ENCODE results near the gene LSAMP. TPM values are rescaled to one million over a fixed set of nuclear protein-coding genes. Genes with fewer than 3 reads are reported as not detected.

LSAMP gene
- total RNA-seq, 1 donor from 2014 or later = 4.4 TPM

- H3K36me3 Mint-ChIP-seq (ENCODE audit: unreplicated experiment) = no peaks in the 10 kb centered on the region
These were observed 104.5 kb downstream of the LSAMP start for GRCh38 chr3:116340680-116341216.

DNA sequence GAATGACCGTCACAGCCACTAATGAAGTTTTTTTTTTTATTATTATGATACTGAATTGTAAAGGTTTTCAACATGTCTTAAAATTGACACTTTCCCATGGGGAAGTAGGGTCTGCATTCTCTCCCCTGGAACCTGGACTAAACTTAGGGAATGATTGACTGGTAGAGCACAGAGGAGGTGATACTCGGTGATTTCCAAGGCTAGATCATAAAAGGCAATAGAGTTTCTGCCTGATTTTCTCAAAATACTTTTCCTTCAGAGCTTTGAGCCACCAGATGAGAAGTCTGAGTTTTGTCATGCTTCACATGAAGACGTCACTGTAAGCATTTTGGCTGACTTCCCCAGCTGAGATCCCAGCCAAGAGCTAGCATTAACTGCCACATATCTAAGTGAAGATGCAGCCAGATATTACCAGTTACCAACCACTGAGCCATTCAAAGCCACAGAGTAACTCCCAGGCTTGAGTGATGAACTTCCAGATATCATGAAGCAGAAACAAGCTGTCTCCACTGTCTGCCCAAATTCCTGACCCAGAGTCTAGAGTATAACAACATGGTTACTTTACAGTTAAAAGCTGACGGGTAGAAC, 105.8 kb downstream of the LSAMP start:
- no peak for TF ChIP-seq CTCF (IDR thresholded peaks at IDR 0.05)
- Mint-ChIP-seq H3K36me3 (ENCODE audit: unreplicated experiment) (no peaks in the 10 kb centered on the region), H3K27me3 (ENCODE audit: unreplicated experiment) (peaks cover 32% of the 10 kb centered on the region), H3K4me1 (ENCODE audit: unreplicated experiment) (no peaks in the 10 kb centered on the region), H3K9me3 (ENCODE audit: unreplicated experiment) (no peaks in the 10 kb centered on the region), H3K4me3 (ENCODE audit: unreplicated experiment) (no peak overlapping the region), H3K27ac (ENCODE audit: unreplicated experiment) (no peak overlapping the region)
- no peak for DNase-seq (ENCODE audit: extremely low spot score, unreplicated experiment)

More at GRCh38 chr3:116340680-116341216, 104.5 kb downstream of the LSAMP start:
- DNase-seq (ENCODE audit: extremely low spot score, unreplicated experiment) = no peak
- no peaks in the 10 kb centered on the region for H3K9me3 Mint-ChIP-seq (ENCODE audit: unreplicated experiment)
- TF ChIP-seq CTCF (IDR thresholded peaks at IDR 0.05) = no peak
- peaks cover 32% of the 10 kb centered on the region for H3K27me3 Mint-ChIP-seq (ENCODE audit: unreplicated experiment)
- H3K27ac Mint-ChIP-seq (ENCODE audit: unreplicated experiment) = no peak overlapping the region
- H3K4me1 Mint-ChIP-seq (ENCODE audit: unreplicated experiment) = no peaks in the 10 kb centered on the region
- no peak overlapping the region for H3K4me3 Mint-ChIP-seq (ENCODE audit: unreplicated experiment)

GRCh38 chr3:116338713-116339112, 106.6 kb downstream of the LSAMP start:
- Mint-ChIP-seq H3K36me3 (ENCODE audit: unreplicated experiment) (no peaks in the 10 kb centered on the region), H3K4me1 (ENCODE audit: unreplicated experiment) (no peaks in the 10 kb centered on the region), H3K27me3 (ENCODE audit: unreplicated experiment) (peaks cover 32% of the 10 kb centered on the region), H3K9me3 (ENCODE audit: unreplicated experiment) (no peaks in the 10 kb centered on the region), H3K4me3 (ENCODE audit: unreplicated experiment) (no peak overlapping the region), H3K27ac (ENCODE audit: unreplicated experiment) (no peak overlapping the region)
- no peak for DNase-seq (ENCODE audit: extremely low spot score, unreplicated experiment)
- TF ChIP-seq CTCF (IDR thresholded peaks at IDR 0.05) = no peak

DNA sequence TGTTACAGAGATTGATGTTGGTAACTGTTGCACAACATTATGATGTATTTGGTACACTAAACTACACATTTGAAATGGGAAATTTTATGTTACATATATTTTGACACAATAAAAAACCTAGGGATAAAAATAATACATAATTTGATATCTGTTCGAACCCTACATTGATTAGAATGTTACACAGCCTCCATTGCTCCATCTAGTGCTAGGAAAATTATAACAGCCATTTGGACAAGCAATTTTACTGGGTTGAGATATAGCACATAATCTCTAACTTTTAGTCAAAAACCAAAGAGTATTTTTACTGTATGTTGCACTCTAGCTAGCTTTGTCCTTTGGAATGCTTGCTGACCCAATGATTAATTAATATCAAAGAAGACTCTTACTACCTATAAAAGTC, 108.1 kb downstream of the LSAMP start:
- Mint-ChIP-seq H3K27ac (ENCODE audit: unreplicated experiment) (no peak overlapping the region), H3K9me3 (ENCODE audit: unreplicated experiment) (no peaks in the 10 kb centered on the region), H3K27me3 (ENCODE audit: unreplicated experiment) (peaks cover 32% of the 10 kb centered on the region), H3K4me1 (ENCODE audit: unreplicated experiment) (no peaks in the 10 kb centered on the region), H3K4me3 (ENCODE audit: unreplicated experiment) (no peak overlapping the region), H3K36me3 (ENCODE audit: unreplicated experiment) (no peaks in the 10 kb centered on the region)
- peak; percentile 30 for TF ChIP-seq CTCF (IDR thresholded peaks at IDR 0.05)
- no peak for DNase-seq (ENCODE audit: extremely low spot score, unreplicated experiment)

GRCh38 chr3:116331380-116331779, 113.9 kb downstream of the LSAMP start:
- H3K27me3 Mint-ChIP-seq (ENCODE audit: unreplicated experiment) = no peaks in the 10 kb centered on the region
- no peak for DNase-seq (ENCODE audit: extremely low spot score, unreplicated experiment)
- H3K4me1 Mint-ChIP-seq (ENCODE audit: unreplicated experiment) = no peaks in the 10 kb centered on the region
- no peak overlapping the region for H3K4me3 Mint-ChIP-seq (ENCODE audit: unreplicated experiment)
- no peaks in the 10 kb centered on the region for H3K36me3 Mint-ChIP-seq (ENCODE audit: unreplicated experiment)
- no peak overlapping the region for H3K27ac Mint-ChIP-seq (ENCODE audit: unreplicated experiment)
- H3K9me3 Mint-ChIP-seq (ENCODE audit: unreplicated experiment) = peaks cover 4% of the 10 kb centered on the region
- no peak for TF ChIP-seq CTCF (IDR thresholded peaks at IDR 0.05)

Data from osteocyte (in vitro differentiated cells).